ENCODE data around the gene PRICKLE1.
A peak's percentile ranks its signal among the peaks of the same experiment; 100 is the strongest.

Gene PRICKLE1

GRCh38 chr12:42588524-42589464 is 752 bp downstream of the PRICKLE1 start:
- no peak for DNase-seq (ENCODE audit: low read depth)

GRCh38 chr12:42587601-42588523 is 1.7 kb downstream of the PRICKLE1 start:
- DNase-seq (ENCODE audit: low read depth) = no peak

- no peak for DNase-seq (ENCODE audit: low read depth)
These were observed 3.3 kb downstream of the PRICKLE1 start for GRCh38 chr12:42586268-42586667.

- no peak for DNase-seq (ENCODE audit: low read depth)
These were observed 3.7 kb downstream of the PRICKLE1 start for GRCh38 chr12:42585841-42586216.

GRCh38 chr12:42585154-42585840 is 4.2 kb downstream of the PRICKLE1 start:
- DNase-seq (ENCODE audit: low read depth) = no peak

GRCh38 chr12:42584651-42585111 is 4.9 kb downstream of the PRICKLE1 start:
- DNase-seq (ENCODE audit: low read depth) = no peak

GRCh38 chr12:42583016-42583415 is 6.5 kb downstream of the PRICKLE1 start:
- no peak for DNase-seq (ENCODE audit: low read depth)

- DNase-seq (ENCODE audit: low read depth) = no peak
These were observed 7.0 kb downstream of the PRICKLE1 start for GRCh38 chr12:42582498-42582897.

- DNase-seq (ENCODE audit: low read depth) = no peak
These were observed 7.5 kb downstream of the PRICKLE1 start for GRCh38 chr12:42582050-42582449.

- no peak for DNase-seq (ENCODE audit: low read depth)
These were observed 13.2 kb downstream of the PRICKLE1 start for GRCh38 chr12:42576374-42576773.

- no peak for DNase-seq (ENCODE audit: low read depth)
These were observed 13.8 kb downstream of the PRICKLE1 start for GRCh38 chr12:42575717-42576116.

- no peak for DNase-seq (ENCODE audit: low read depth)
These were observed 14.7 kb downstream of the PRICKLE1 start for GRCh38 chr12:42574851-42575266.

GRCh38 chr12:42571327-42572009 is 18.1 kb downstream of the PRICKLE1 start:
- no peak for DNase-seq (ENCODE audit: low read depth)

GRCh38 chr12:42570076-42570475 is 19.5 kb downstream of the PRICKLE1 start:
- DNase-seq (ENCODE audit: low read depth) = no peak

GRCh38 chr12:42568952-42569915 is 20.3 kb downstream of the PRICKLE1 start:
- no peak for DNase-seq (ENCODE audit: low read depth)

- no peak for DNase-seq (ENCODE audit: low read depth)
These were observed 23.9 kb downstream of the PRICKLE1 start for GRCh38 chr12:42565633-42566032.

- DNase-seq (ENCODE audit: low read depth) = no peak
These were observed 24.6 kb downstream of the PRICKLE1 start for GRCh38 chr12:42564996-42565395.

- peak; percentile 53 for DNase-seq (ENCODE audit: low read depth)
These were observed 25.0 kb downstream of the PRICKLE1 start for GRCh38 chr12:42564556-42564955.

- DNase-seq (ENCODE audit: low read depth) = no peak
These were observed 28.6 kb downstream of the PRICKLE1 start for GRCh38 chr12:42560977-42561376.

- no peak for DNase-seq (ENCODE audit: low read depth)
These were observed 31.9 kb downstream of the PRICKLE1 start for GRCh38 chr12:42557586-42558172.
